HG03354 (cell line): ENCODE results near the gene TGFBR3.
"Not testable (repeated sequence)": the region's sequence is repeated elsewhere in the genome, so short reads cannot be mapped to it uniquely, and the experiment has no call there.

Experiments used
- ATAC-seq: cut with Tn5 transposase; IDR thresholded peaks from one replicate; pipeline ENCODE4 v1.9.1; 2021; ENCODE audit warnings: mild to moderate bottlenecking; ENCODE audit not compliant: unreplicated experiment, poor library complexity, severe bottlenecking

TGFBR3 gene

DNA sequence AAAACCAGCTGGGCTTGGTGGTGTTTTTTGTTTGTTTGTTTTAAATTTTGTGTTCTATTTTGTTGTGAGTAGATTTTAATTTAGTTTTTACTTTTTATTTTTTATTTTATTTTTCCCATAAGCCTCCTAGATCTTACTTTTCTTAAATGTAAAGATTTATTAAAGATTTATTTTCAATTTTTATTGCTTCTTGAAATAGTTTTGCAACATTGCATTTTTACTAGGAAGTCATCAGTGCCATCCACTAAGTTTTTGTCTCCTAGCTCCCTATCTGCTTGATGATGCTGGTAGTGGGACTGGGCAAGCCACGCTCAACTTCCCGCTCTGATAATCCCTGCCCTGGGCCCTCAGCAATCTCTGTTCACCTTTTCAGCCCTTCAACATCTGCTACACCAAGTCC lies 209.9 kb downstream of the TGFBR3 start:
- ATAC-seq, result no peak

DNA sequence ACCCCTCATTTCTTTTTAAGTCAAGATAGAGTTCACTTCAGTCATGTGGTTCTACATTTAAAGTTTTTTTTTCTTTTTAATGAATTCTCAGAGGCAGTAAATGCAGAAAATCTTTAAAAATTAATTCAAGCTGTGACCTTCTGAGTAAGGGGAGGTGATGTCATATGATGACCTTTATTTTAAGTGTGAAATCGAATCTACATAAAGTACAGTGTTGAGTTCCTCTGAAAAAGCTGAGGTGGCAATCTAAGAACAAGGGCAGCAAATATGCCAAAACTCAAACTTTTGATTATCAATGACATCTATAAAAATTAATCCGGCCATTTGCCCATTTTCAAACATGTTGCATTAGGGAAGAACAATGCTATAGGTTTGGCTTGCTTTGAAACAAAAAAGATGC lies 211.8 kb downstream of the TGFBR3 start:
- ATAC-seq, result no peak

DNA sequence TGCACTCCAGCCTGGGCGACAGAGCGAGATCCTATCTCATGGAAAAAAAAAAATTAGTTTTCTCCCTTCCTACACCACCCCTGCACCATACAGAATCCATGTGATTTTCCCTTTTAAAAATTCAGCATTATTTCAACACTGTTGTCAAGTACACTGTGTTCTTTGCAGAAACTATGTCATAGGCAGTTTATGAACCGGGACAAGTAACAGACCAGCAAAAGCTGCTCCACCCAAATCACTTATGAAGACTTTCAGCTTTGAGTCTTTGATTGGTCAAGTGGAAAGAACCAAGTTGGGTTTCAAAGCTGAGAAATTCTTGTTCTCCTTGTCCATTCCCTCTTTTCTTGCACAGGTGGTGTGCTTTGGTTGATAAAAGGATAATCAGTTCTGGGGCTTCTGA lies 212.3 kb downstream of the TGFBR3 start:
- no peak for ATAC-seq

DNA sequence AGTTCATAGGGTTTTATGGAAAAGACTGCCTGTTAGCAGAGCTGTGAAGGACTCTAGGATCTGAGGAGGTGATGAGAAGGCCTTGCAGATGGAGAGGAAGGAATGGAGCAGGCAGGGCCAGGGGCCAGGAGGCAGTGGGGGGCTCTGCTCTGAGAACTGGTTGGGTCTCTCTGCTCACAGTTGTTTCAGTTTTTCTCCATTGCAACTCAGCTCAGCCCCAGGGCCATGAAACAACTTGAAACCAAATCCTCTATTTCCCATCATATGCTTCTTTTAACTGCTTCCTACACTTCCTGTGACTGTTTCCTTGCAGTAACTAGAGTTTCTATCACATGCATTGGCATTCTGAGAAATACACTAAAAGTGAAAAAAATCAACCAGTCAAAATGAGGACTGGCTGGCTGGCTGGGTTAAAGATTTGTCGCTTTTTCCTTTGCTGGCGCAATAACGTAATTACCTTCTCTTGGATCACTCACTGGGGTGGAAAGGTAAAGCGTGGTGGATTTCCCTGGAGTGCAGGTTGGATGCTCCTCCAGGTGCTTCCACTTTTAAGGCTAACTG lies 213.3 kb downstream of the TGFBR3 start:
- ATAC-seq, result no peak

DNA sequence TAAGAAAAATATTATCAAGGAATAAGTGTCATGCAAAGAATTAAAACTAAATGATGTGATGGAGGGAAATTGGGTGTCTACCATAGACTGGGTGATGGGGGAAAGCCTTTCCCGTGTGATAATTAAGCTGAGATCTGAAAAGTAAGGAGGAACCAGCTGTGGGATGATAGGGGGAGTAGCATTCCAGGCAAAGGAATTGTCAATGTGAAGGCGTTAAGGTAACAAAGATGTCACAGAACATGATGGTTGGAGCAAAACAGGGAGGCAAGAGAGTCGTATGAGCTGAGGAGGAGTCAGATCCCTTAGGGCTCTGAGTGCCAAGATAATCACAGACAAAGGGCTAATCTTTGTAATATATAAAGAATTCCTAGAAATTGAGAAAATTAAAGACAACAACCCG lies 215.2 kb downstream of the TGFBR3 start:
- ATAC-seq, result no peak

DNA sequence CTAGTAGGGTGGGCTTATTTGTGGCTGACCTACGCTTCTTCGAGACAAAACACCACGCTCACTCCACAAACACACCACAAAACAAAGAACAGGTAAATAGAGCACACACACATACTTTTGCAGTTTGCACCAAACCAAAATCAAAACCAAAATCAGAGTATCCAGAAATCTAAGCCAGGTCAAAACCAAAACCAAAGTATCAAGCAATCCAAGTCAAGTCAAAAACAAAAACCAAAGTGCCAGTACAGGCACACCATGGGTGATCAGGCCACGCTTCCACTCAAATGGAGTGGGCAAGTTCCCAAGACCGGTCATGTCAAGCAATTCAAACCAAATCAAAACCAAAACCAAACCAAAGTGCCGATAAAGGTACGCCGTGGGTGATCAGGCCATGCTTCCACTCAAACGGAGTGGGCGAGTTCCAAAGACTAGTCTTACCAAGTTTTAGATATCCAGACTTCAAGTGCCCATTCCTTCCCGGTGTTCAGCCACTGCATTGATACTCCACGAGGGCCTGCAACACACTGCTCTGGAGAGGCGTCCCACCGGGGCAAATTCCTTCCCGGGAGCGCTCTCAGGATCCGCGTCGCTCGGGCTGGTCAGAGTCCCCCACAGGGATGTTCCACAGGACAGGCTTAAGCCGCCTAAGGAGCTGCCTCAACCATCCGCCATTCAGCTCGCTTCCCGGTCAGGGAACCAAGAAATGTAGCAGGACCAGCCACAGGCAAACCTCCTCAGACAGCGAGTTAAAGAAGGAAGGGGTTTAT lies 216.2 kb downstream of the TGFBR3 start:
- no peak for ATAC-seq

DNA sequence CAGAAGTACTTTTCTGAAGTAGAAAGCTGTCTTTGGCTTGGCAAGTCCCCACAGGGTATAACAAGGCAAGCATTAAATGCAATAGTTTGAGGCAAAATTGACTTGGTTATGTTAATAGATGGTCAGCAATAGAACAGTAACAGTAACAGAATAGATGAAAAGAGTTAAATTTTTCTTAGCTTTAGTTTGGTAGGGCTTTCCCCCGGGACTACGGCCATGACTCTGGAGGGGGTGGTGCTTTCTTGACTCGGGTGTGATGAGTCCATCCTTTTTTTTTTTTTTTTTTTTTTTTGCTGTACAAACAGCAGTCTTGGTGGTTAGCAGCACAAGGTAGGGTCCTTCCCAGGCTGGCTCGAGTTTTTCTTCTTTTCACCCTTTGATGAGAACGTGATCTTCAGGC lies 219.3 kb downstream of the TGFBR3 start:
- not testable (repeated sequence) for ATAC-seq

DNA sequence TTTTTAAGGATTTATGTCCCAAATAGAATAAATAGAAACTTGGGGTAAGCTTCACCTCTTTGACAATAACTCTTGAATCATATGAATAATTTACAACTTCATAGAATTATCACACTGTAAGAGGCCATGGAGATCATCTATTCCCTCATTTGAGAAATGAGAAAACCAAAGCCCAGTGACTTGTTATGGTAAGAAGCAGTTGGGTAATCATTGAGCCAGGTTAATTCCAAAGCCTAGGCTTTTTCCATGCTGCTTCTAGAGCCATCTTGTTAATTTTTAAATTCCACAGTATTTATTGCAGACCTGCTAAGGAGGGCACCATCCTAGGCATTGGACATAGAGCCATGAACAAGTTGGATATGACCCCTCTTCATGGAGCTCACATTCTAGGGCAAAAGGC lies 224.8 kb downstream of the TGFBR3 start:
- ATAC-seq, result no peak

DNA sequence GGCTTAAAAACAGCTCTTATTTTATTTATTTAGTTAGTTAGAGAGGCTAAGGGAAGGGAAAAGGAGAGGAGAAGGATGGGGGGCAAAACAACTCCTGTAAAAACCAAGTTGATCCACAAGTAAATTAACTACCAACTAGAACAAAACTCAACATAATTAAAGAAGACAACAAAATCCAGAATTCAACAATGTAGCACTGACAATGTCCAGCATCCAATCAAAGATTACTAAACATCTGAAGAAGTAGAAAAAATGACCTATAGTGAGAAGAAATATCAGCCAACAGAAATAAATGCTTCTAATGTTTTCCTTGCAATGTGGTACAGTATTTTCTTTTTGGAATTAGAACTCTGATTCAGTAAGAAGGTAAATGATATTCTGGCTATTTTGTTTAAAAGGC lies 225.2 kb downstream of the TGFBR3 start:
- ATAC-seq, result no peak

DNA sequence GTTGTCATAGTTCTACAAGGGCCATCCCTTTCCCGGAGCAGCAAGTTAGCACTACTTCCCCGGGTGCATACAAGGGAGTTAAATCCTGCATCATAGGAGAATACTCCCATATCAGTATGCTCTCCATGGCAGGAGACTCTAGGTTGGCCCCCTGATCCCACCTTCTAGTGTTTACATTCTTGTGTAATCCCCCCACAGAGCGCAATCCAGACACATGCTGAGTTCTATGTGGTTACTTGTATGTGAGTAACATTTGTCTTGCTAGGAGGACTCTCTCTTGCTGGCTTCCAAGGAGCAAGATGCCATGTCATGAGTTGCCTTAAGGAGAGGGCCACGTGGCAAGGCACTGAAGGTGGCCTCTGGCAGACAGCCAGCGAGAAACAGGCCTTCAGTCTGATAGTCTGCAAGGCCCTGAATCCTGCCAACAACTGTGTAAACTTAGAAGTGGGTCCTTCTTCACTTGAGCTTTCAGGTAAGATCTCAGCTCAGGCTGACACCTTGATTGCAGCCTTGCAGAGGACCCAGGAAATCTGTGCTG lies 230.0 kb downstream of the TGFBR3 start:
- ATAC-seq, result no peak

DNA sequence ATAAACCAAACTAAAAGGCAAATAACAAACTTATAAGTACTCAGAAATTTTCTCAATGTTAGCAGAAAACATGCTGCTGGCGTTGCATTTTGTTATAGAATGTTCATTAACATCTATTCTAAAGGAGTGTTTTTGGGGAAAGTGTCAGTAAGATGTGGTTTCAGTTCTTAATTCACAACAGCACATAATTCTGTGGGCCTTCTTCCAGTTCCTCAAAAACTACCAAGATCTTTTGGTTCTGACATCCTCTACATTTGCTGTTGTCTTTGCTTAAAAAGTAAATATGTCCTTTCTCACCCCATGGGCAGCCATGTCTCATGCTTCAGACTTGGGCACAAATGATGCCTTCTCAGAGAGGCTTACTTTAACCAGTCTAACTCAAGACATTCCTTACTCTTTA lies 232.8 kb downstream of the TGFBR3 start:
- no peak for ATAC-seq

DNA sequence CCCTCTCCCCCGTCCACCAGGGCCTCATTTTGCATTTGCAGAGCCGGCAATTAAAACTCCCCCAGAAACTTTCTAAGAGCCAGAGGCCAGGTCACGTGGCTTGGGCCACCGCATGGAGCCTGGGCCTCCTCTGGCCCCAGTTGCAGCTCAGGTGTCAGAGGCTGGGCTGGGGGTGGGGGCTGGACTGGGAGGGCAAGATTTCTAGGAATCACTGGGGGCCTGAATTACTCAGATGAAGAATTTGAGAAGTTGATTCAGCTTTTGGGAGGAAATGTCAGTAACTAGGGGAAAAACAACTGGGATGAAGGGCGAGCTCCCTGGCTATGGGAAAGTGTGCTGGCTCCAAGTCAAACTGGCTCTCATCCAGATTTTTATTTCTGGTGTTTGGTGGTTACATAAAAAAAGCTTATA lies 234.3 kb downstream of the TGFBR3 start:
- no peak for ATAC-seq

DNA sequence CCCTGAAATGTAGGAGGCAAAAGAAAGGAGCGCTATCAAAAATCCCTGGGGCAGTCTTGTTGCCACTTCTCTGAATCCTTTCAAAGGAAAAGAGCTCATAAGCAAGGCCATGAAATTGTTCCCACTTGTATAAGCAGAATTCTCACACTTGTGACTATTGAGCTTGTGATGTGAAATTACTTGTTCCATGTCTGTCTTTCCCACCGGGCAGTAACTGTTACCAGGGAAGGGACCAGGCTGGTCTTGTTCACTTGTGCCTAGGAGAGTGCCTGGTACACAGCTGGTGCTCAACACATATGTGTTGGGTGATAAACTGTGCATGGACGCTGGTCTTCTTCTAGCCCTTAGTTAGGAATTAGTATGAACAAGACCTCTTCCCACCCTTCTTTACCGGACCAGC lies 234.7 kb downstream of the TGFBR3 start:
- ATAC-seq, result no peak

DNA sequence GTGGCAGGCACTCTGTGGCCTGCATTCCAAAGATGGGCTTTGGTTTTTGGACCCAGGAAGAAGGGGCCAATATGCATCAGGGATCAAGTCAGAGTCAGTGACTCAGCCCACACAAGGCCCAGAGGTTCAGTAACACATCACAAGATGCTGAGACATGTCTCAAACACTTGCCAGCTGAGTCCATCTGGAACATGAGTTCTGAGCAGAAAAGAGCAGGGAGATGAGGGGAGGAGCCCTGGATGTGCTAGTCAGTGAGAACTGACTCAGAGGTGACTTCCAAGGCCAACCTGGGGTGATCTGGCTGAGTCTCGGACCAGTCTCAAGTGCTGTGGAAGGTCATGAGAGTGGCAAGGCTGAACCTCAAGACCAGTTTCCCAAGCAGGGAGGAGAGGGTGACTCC lies 235.2 kb downstream of the TGFBR3 start:
- ATAC-seq, result no peak

DNA sequence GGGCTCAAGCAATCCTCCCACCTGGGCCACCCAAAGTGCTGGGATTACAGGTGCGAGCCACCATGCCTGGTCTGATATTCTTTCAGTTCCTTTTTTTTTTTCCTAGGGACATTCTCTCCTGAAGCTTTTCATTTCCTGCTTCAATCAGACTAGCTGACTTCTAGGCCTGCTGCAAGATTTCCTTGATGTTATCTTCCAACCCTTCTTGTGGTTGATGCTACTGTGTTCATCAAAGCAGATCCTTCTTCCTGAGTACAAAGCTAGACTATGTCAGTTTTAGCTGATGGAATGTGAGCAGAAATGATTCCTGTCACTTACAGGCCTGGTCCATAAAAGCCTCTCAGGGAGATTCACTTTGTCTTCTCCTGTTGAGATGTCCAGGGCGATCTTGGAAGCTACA lies 238.9 kb downstream of the TGFBR3 start:
- no peak for ATAC-seq

DNA sequence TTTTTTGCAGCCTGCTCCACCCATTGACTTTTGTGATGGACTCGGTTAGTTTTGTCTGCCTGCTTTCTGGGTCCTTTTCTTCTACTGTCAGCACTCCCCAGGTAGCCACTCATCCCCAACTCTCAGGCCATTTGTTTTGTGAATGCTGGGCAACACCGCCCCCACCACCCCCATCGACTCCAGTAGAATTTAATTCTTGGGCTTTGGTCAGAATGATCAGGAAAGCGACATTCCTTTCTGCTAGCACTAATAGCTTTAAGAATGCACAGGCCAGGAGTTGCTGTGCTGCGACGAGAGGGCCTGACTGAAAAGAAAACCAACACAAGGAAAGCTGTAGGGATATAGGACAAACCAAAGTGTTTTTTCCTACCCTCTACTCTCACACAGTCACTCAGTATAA lies 240.9 kb downstream of the TGFBR3 start:
- ATAC-seq, result no peak

DNA sequence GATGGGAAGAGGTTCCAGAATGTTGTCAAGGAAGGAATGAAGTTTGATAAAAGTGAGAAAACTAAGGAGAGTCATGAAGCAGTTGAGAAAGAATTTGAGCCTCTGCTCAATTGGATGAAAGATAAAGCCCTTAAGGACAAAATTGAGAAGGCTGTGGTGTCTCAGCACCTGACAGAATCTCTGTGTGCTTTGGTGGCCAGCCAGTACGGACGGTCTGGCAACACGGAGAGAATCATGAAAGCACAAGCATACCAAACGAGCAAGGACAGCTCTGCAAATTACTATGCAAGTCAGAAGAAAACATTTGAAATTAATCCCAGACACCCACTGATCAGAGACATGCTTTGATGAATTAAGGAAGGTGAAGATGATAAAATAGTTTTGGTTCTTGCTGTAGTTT lies 242.5 kb downstream of the TGFBR3 start:
- no peak for ATAC-seq

DNA sequence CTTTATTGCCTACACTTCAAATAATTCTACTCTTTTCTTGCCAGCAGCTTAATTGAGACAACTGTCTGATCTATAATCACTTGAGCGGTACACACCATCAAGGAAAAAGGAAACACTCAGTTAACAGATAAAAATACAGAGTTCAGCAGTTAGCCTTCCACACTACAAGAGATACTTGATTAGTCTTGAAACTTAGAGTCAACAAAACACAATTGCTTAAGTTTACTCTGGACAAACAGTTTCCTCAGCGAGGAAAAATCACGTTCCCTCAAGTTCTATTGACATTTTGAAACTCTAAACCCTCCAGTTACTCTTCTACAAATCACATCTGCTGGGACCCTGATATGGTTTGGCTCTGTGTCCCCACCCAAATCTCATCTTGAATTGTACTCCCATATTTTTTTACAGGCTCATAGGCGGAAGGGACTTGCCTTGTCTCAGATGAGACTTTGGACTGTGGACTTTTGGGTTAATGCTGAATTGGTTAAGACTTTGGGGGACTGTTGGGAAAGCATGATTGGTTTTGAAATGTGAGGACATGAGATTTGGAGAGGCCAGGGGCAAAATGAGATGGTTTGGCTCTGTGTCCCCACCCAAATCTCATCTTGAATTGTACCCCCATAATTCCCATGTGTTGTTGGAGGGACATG lies 244.9 kb downstream of the TGFBR3 start:
- no peak for ATAC-seq

DNA sequence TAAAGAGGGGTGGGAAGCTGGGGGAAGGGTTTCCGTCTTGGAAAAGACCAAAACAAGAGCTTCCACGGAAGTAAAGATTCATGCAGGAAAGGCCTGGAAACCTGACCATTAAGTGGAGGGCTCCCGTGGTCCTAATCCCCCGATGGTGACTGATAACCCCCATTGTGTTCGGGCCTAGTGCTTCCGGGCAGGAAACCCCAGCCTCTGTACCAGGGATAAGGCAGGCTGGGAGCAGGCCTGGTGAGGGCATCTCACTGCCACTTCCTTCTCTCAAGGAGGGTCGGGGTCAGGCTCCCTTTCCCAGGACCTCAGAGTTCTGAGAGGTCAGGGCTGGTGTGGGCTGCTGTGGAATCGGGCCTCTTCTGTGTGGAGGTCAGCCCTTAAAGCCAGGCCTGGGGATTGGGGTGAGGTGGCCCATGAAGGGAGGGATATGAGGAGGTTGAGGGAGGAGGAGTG lies 248.4 kb downstream of the TGFBR3 start:
- no peak for ATAC-seq

DNA sequence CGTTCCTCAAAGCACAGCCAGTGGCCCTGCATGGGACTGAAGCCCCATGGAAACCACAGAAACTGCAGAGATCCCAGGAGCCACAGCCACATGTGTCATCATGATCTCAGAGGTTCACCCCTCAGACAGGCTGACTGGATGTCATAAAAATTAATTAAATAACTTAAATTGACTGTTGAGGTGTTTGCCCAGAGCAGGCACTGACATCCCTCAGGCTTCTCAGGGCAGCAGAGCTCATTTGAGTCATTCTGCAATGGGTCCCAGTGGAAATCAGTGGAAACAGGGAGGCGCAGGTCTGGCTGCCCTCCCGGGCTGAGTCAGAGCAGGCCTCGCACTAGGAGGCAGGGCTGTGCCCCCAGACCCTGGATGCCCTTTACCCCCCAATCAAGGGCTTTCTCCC lies 250.2 kb downstream of the TGFBR3 start:
- no peak for ATAC-seq

DNA sequence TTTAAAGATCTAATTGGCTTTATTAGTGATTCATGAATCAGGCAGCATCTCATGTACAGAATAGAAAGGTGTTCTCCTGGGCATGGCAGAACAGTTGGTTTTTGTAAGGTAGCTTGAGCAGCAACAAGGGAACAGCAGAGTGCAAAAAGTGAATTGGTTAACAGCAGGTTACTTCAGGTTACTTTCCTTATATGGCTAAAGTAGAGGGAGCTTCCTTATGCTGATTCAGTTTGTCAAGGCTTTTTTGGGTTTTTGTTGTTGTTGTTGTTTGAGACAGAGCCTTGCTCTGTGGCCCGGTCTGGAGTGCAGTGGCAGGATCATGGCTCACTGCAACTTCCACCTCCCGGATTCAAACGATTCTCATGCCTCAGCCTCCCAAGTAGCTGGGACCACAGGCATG lies 252.5 kb downstream of the TGFBR3 start:
- ATAC-seq, result no peak
